Left kidney (tissue), 2 donors: ENCODE data around the gene LMOD3. TPM values are rescaled to one million over a fixed set of nuclear protein-coding genes. Genes with fewer than 3 reads are reported as not detected.

Experiments used
- DNase-seq: peaks from one replicate; pipeline ENCODE4 v3.0.0-alpha.2; 2013
- polyA plus RNA-seq: library from polyadenylated mRNA; unstranded; fragments of 120-200 nt; gene quantifications from one replicate; pipeline ENCODE4 v1.2.1, GENCODE V29; 2013; ENCODE audit not compliant: insufficient read length

Gene LMOD3
- polyA plus RNA-seq, 1 donor, result 0.05 TPM

DNA sequence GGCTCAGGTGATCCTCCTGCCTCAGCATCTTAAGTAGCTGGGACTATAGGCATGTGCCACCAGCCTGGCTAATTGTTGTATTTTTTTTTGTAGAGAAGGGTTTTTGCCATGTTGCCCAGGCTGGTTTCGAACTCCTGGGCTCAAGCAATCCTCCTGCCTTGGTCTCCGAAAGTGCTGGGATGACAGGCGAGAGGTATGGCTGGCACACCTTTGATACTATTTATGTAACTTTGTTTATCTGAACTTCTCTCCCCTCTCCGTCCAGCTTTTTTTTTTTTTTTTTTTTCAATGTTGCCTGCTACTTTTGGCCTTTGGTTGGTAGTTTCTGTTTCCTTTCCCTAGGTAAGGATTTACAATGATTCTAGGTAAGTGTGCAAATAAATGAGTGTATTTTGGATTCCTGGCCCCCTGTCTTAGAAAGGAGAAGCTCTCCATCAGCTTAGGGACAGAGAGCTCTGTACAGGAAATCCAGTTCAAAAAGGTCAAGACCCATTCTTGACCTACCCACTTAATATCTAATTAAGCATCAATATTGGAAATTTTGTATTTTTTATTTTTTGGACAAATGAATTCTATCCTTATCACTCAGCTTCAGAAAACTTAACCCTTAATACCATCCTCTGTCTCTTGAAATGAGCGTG is 30.9 kb downstream of the LMOD3 start:
- no peak for DNase-seq

DNA sequence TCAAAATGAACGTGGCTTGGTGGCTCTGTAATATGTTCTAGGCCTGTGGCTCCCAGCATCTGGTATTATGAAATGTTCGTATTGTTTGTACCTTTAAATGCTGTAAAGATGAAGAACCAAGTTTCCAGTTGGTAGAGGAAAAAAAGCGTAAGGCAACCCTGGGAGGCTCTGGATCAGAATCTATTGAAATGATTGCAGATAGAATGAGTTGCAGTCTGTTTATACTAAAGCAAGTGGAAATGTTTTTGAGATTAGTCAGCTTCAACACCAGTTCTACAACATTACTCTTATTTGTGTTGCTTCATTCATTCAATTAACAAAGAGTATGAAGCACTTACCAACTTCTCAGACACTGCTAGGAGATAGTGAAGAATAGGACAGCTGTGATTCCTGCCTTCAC is 32.4 kb downstream of the LMOD3 start:
- no peak for DNase-seq

DNA sequence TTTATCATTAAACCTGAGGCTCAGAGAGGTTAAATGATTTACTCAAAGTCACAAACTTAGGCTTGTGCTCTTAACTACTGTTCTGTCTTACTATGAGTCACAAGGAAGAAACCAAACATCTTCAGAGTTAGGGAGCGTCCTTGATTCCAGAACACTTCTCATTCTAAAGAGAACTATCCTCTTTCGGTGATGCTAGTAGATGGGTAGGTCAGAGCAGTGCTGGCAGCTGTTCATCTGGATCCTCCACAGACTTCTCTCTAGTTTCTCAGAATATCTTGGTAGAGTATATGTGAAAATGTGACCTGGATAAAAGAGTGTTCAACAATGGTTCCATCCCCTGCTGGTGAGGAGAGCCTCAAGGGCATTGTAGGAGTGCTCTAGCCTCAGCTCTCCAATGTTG is 34.3 kb downstream of the LMOD3 start:
- DNase-seq, result no peak

DNA sequence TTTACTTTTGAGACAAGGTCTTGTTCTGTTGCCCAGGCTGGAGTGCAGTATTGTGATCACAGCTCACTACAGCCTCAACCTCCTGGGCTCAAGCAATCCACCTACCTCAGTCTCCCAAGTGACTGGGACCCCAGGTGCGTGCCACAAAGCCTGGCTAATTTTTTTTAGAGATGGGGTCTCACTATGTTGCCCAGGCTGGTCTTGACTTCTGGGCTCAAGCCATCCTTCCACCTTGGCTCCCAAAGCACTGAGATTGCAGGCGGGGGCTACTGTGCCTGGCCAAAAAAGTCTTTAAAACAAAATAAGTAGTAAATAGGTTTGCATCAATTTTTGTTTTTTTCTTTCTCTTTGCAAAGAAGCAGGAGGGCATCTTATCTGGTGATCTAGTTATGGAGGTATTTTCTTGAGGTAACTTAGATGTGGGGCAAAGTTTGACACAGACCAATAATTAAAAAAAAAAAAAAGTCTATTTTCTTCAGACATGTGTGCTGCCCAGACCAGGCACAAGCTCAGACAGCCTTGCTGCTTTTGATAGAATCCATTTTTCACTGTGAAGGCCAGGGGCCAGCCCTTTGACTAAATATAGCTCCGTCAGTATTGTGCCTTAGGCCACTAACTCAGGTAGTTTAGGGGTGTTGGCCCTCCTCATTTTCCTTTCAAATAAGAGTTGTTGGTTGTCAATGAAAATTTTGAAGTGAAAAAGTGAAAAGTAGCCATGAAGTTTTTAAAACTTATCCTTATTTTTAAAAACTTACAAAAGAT is 35.2 kb downstream of the LMOD3 start:
- no peak for DNase-seq

DNA sequence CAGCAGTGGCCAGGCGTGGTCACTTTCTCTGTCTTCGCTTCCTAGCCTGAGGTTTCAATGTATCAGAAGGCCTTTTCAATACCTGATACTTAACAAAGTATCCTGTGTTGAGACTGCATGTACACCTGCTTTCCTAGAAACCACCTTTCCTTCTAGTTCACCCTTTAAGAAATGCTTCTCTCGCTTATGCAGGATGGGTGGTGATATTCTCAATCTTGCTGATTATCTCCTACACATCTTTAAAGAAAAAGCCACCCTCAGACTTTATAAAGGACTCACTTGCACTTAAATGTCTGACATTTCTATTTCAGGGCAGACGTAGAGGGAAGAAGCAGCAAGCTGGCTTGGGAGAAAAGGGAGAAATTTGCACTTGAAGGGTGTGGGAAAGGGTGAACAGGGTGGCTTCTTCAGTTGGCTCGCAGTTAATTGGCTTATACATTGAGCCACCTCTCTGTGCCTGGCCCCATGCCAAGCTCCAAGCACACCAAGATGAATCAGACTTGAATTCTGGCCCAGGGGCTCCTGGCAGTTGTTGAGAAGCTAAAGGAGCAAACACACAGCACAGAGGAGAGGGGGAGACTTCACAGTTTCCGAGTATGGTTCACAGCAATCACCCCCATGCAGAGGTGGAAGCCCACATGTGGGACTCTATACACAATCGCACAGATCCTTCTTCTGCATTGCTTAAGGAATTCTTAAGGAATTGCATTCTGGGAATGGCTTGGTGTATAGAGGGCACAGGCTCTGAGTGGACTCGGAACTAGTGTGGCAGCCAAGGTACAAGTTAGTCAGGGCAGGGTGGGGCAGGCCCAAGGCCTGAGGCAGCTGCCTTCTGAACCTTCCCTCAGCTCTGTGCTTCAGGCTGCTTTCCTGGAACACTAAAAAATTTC is 36.3 kb downstream of the LMOD3 start:
- no peak for DNase-seq

DNA sequence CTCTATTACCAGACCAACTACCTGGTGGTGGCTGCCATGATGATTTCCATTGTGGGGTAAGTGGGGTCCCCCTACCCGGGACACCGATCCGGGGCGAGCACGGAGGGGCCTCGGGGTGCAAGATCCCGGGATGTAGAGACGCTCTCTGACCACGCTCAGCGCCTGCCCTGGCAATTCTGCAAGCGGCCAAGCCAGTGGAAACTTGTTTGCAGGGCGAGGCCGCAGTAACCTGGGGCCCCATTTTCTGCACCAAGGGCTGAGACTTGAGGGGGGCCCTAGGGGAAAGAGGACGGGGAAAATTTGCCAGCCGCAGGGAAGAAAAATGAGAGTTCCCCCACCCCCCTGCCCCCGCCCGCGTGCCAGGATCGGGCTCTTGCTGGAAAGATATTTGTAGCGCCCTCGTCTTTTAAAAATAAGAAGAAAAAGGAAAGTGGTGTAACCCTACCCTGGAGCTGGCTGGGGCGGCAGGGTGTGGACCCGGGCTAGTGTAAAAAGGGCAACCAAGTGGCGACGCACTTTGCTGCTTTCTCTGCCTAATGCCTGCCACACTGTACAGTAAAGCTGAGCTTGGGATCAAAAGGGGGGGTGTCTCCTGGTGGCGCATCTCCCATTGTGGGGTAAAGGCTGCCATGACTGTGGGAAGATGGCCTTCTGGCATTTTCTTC is 37.1 kb downstream of the LMOD3 start:
- no peak for DNase-seq

DNA sequence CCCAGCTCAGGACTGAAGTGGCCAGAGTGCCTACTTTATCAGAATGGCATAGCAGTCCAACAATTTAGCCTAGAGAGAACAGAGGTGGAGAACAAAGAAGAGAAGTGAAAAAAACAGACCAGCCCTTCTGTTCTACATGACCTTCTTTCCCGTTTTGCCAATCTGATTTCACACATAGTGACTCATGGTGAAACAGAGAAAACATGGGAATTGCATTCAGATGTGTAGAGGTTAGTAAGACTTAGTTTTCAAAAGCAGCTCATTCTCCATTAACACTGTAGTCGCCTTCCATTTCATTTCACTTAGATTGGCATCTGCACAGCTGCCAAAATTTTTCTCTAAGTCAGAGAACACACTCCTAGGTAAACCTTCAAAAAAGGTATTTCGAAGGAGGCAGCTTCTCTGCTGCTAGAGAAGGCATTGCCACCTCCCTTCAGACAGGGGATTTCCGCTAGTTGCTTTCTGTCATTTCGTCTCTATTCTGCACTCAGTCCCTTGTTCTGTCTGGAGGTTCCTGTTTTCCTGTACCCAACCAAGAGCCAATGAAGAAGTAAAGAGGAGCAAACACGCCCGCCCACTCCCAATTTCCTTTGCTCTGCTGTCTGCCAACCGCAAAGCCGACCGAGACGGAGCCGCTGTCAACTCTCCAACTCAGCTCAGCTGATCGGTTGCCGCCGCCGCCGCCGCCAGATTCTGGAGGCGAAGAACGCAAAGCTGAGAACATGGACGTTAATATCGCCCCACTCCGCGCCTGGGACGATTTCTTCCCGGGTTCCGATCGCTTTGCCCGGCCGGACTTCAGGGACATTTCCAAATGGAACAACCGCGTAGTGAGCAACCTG is 37.8 kb downstream of the LMOD3 start, which contains the start of gene ARL6IP5:
ARL6IP5 (plus strand) TSS at position 612 of the 842 bp plus-strand sequence; CDS start at position 723, 111 bp downstream.
- DNase-seq, result peak; percentile 88

DNA sequence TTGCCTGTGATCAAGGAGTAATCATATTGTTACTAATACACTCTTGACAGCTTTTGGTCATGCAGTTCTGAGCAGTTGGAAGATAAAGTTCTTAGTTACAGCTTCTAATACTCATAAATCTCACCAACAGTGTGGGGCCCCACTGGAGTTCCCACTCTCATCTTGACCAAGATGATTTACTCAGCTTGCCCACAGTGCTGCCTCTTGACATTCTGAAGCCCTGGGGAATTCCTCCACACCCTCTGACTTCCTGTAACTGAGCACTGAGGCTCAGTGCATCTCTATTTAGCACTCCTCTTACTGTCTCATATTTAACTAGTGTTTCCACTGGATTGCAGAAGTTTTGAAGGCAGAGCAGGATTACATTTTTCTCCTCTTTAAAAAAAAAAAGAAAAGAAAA is 39.6 kb downstream of the LMOD3 start:
- DNase-seq, result no peak

DNA sequence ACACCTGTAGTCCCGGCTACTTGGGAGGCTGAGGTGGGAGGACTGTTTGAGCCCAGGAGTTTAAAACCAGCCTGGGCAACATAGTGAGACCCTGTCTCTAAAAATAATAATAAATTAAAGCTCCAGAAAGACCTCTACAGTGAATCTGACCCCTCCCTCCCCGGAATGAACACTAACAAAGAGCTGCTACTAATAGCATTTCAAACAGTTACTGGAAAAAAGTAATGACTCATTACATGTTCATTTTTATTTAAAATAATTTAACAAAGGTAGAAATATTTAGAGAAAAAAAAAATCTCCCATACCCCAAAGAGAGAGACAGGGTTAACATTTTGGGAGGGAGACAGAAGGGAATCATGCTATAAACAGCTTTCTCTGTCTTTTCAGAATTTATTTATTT is 40.0 kb downstream of the LMOD3 start:
- DNase-seq, result no peak

DNA sequence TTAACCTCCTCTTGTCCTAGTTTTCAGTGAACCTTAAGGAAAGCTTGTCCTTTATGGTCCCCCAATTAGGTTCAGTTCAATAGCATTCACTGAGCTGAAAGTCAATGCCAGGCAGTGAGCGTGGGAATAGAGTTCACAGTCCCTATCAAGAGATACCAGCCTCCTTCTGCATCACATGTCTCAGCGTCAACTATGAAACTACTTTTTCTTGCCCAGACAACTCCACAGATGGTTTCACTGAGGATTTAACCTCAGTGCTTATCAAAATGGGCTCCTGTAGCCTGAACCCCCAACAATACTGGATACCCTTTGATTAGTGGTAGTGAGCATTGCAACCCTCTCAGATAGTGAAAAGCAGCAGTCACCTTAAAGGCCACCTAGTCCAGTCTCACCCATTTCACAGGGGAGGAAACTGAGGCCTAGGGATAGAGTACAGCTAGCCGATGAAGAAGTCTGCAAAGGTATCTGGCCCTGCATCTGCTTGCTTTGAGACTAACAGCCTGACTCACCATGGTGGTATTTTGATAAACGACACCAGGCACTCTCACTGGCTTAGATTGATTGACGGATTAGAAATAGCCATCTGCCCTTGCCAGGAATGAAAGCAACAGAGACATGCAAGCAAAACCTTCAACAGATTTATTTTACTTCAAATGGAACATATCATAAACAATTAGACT is 40.7 kb downstream of the LMOD3 start:
- DNase-seq, result no peak

DNA sequence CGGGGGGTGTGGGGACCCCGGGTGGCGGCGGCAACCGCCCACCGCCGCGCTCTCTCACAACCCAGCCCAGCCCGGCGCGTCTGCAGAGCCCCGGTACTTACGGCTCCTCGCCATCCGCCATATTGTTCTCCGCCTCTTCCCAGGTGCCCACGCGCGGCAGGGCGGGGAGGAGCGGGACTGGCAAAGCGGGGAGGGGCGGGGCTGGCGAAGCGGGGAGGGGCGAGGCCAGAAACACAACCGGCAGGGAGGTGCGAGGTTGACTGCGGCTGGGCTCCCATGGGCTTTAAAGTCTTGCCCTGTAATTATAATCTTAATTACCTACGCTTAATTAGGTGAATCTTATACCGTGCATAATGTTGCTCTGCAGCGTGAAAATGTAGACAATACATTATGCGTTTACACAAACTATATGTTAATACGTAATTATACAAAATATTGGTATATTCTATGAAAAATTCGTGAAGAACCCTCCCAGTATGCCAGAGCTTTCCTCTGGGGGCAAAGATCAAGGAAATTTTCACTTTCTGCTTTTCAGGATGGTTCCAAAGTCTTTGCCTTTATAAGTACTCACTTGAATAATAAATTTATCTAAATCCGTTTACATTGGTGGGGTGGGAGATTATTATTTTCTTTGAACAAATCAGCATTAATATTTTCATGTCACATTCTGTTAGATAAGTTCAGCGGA is 42.0 kb downstream of the LMOD3 start, which contains the start of gene UBA3:
UBA3 (minus strand) TSS at position 133 of the 688 bp plus-strand sequence; CDS start at position 121, 12 bp downstream.
- peak; percentile 85 for DNase-seq

DNA sequence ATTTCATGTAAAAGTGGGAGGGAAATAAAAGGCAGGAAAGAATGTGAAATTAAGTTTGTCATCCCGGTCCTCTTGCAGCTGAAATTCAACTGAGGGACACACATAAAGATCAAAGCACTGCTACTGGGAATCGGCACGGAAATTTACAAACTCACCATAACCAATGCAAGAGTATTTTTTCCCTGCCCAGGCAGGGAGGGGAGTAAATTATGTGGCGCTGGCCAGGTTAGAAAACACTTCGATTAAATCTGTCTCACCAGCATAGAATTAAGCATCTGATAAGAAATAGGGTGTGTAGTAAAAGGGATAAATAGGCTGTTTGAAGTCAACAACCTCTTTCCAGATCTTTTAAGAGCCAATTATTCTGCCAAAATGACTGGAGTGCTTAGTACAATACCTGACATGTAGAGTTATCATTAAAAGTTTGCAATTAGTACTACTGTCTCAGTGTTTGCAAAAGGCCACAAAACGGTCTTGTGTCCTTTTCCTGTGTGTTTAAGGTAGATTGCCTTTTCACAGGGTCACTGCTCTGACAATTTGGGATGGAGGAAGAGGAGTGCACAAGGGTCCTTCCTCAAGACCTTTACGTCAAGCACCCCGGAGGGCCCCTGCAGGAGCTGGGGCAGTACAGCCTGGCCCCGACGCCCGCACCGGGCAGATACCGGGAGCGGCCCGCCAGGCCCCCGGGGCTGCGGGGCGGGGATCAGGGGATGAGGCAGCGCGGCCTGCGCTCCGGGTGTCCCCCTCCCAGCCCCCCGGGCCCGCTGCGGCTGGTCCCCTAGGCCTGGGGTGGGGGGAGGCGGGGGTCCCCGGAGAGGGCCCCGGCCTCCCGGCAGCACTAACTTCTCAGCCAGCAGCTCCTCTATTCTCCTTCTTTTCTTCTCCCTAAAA is 42.9 kb downstream of the LMOD3 start:
- no peak for DNase-seq

DNA sequence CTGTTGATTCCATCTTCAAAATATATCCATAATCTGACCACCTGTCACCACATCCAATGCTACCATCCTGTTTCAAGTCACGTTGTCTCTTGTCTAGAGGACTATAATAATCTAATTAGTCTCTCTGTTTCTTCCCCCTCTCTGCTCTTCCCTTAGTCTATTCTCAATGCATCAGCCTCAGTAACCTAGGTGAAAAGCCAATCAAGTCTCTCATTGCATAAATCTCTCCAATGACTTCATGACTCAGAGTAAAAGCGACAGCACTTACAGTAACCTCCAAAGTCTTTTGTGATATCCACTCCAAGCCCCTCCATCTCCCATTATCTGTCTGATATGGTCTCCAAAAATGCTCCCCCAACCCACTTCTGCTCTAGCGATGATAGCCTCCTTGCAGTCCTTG is 49.5 kb downstream of the LMOD3 start:
- no peak for DNase-seq

DNA sequence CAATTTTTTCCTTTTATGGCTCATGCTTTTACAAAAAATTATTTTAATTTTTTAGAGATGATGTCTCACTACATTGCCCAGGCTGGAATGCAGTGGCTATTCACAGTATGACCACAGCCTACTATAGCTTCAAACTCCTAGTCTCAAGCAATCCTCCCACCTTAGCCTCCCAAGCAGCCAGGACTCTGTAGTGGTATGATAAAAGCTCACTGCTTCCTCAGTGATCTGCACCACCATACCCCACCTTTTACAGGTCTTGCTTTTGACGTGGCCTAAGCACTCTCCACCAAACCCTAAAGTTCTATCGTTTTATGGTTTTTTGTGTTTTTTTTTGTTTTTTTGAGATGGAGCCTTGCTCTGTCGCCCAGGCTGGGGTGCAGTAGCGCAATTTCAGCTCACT is 56.3 kb downstream of the LMOD3 start:
- DNase-seq, result no peak

DNA sequence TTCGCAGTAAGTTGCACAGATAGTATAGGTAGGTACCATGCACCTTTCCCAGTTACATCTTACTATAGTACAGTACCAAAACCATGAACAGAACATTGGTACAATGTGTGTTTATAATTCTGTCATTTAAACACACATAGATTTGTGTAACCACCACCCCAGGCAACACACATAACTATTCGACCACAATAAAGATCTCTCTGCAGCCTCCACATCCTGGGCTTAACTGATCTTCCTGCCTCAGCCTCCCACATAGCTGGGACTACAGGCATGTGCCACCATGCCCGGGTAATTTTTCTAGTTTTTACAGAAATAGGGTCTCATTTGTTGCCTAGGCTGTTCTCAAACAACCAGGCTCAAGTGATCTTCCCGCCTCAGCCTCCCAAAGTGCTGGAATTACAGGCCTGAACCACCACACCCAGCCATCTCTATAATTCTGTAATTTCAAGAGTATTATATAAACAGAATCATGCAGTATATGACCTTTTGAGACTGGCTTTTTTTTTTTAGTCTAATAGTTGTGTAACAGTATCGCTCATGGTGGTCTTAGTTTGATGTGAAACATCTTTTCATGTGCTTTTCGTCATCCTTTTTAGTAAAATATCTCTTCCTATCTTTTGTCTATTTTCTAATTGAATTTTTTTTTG is 57.0 kb downstream of the LMOD3 start:
- DNase-seq, result no peak

DNA sequence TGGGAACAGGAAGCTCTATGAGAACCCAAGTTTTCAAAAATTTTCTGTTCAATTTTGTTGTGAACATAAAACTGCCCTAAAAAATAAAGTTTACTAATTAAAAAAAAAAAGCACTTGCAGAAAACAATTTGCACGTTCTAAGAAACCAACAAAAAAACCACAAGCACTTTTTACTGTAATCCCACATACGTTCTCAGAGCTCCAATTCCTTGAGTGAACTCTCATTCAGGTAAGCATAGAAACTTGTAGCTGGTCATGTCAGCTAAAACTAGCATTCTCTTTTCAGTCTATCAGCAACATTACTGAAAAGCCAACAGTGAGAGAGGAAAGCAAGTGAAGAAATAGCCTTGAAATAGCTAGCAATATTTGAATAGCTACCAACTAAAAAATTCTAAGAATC is 58.8 kb downstream of the LMOD3 start:
- DNase-seq, result no peak

DNA sequence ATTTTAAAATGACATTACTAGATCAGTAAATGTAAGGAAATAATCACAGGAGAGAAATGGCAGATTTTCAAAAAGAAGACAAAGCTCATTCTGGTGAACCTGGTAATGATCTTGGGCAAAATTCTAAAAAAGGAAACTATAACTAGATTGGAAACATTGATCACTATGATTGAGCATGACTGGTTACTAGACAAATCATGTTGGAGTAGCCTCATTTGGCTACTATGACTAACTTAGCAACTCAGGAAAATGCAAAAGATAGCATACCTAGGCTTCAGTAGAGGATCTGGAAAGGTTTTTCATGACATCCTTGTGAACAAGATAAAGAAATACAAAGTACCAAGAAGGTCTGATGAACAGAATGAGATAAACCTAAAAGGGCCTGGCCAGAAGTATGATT is 62.7 kb downstream of the LMOD3 start:
- no peak for DNase-seq

DNA sequence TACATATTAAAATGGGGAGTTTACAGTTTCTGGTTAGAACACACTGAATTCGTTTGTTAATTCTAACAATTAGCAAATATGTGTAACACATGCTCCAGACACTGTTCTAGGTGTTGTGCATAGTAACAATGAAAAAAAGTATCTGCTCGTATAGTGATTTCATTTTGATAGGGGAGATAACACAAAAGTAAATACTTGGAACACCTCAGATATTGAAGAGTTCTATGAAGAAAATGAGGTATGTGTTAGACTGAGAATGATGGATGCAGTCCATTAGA is 63.5 kb downstream of the LMOD3 start:
- no peak for DNase-seq
